GM23248 (cell line): ENCODE data around the gene PTOV1. TPM values are rescaled to one million over a fixed set of nuclear protein-coding genes. Genes with fewer than 3 reads are reported as not detected.

ENCODE experiments used
- DNase-seq: peaks from one replicate; pipeline ENCODE4 v3.0.0-alpha.2; 2015
- H2AFZ ChIP-seq: fragments of 200-600 bp; sonication (generic); 2 replicates; pipeline ENCODE4 v1.6.1; 2016; ENCODE audit warnings: antibody characterized with exemption
- H3F3A ChIP-seq: fragments of 200-600 bp; sonication (generic); 2 replicates; pipeline ENCODE4 v1.6.1; 2016; ENCODE audit warnings: mild to moderate bottlenecking, antibody characterized with exemption, mixed run types; ENCODE audit not compliant: insufficient read depth
- H3K27ac ChIP-seq: fragments of 200-600 bp; sonication (generic); 2 replicates; pipeline ENCODE4 v1.5.1; 2016; ENCODE audit warnings: mild to moderate bottlenecking
- H3K27me3 ChIP-seq: fragments of 200-600 bp; sonication (generic); replicated peaks from 2 replicates; pipeline ENCODE4 v1.6.1; 2016; ENCODE audit warnings: mild to moderate bottlenecking; ENCODE audit not compliant: insufficient read depth
- H3K36me3 ChIP-seq: fragments of 200-600 bp; sonication (generic); 2 replicates; pipeline ENCODE4 v1.6.1; 2016; ENCODE audit warnings: low read depth, mild to moderate bottlenecking
- H3K4me1 ChIP-seq: fragments of 200-600 bp; sonication (generic); 2 replicates; pipeline ENCODE4 v1.6.1; 2016; ENCODE audit warnings: mild to moderate bottlenecking; ENCODE audit not compliant: insufficient read depth
- H3K4me2 ChIP-seq: fragments of 200-600 bp; sonication (generic); one replicate; pipeline ENCODE4 v1.6.1; 2016; ENCODE audit warnings: mild to moderate bottlenecking; ENCODE audit not compliant: unreplicated experiment
- H3K4me3 ChIP-seq: fragments of 200-600 bp; sonication (generic); 2 replicates; pipeline ENCODE4 v1.5.1; 2016; ENCODE audit warnings: mild to moderate bottlenecking
- H3K79me2 ChIP-seq: fragments of 200-600 bp; sonication (generic); 2 replicates; pipeline ENCODE4 v1.6.1; 2016; ENCODE audit warnings: mild to moderate bottlenecking; ENCODE audit not compliant: insufficient read depth
- H3K9ac ChIP-seq: fragments of 200-600 bp; sonication (generic); 2 replicates; pipeline ENCODE4 v1.6.1; 2016; ENCODE audit warnings: mild to moderate bottlenecking
- H3K9me2 ChIP-seq: fragments of 200-600 bp; sonication (generic); 2 replicates; pipeline ENCODE4 v1.6.1; 2016; ENCODE audit warnings: mixed run types, mild to moderate bottlenecking, moderate library complexity; ENCODE audit not compliant: insufficient read depth
- H3K9me3 ChIP-seq: fragments of 200-600 bp; sonication (generic); one replicate; pipeline ENCODE4 v1.6.1; 2017; ENCODE audit warnings: low read depth
- H4K20me1 ChIP-seq: fragments of 200-600 bp; sonication (generic); 2 replicates; pipeline ENCODE4 v1.6.0; 2016; ENCODE audit not compliant: insufficient read depth
- EZH2 ChIP-seq: fragments of 200-600 bp; sonication (generic); IDR thresholded peaks from 2 replicates; pipeline ENCODE4 v1.6.1; 2018; ENCODE audit warnings: antibody characterized with exemption, mild to moderate bottlenecking; ENCODE audit not compliant: insufficient read depth, poor library complexity, severe bottlenecking
- EZH2phosphoT487 ChIP-seq: fragments of 200-600 bp; sonication (generic); IDR thresholded peaks from 2 replicates; pipeline ENCODE4 v1.6.1; 2018; ENCODE audit warnings: antibody characterized with exemption, moderate library complexity, mild to moderate bottlenecking, low read depth; ENCODE audit not compliant: insufficient read depth
- WGBS, 2 experiments: methylation state at CpG; one replicate each; pipeline ENCODE4 v1.1.6; 2015 to 2017; ENCODE audit warnings: low lambda C conversion rate in 2 of 2, low coverage in 1 of 2; ENCODE audit errors: missing lambda C conversion rate in 2 of 2; 5-methylcytosine and 5-hydroxymethylcytosine counted together
- in situ Hi-C: fragments of 300-500 bp; cut with MboI; formaldehyde crosslinking; loops from 2 replicates; pipeline ENCODE4 v1.15.0; 2020
- polyA plus RNA-seq: library from polyadenylated mRNA; unstranded; fragments of >200 nt; fragmentation: Nextera tagmentation; extraction: Ambion mirVana; gene quantifications from 2 replicates; pipeline ENCODE4 v1.2.1, GENCODE V29; 2016
- total RNA-seq: library from RNA; depleted of rRNA; stranded (reverse); fragments of >200 nt; shearing (Covaris generic); gene quantifications from 2 replicates; pipeline ENCODE4 v1.2.3, GENCODE V29; 2014

Gene PTOV1
- total and polyA plus RNA-seq, 2 experiments from 2014 or later = 88.0 to 88.9 TPM

DNA sequence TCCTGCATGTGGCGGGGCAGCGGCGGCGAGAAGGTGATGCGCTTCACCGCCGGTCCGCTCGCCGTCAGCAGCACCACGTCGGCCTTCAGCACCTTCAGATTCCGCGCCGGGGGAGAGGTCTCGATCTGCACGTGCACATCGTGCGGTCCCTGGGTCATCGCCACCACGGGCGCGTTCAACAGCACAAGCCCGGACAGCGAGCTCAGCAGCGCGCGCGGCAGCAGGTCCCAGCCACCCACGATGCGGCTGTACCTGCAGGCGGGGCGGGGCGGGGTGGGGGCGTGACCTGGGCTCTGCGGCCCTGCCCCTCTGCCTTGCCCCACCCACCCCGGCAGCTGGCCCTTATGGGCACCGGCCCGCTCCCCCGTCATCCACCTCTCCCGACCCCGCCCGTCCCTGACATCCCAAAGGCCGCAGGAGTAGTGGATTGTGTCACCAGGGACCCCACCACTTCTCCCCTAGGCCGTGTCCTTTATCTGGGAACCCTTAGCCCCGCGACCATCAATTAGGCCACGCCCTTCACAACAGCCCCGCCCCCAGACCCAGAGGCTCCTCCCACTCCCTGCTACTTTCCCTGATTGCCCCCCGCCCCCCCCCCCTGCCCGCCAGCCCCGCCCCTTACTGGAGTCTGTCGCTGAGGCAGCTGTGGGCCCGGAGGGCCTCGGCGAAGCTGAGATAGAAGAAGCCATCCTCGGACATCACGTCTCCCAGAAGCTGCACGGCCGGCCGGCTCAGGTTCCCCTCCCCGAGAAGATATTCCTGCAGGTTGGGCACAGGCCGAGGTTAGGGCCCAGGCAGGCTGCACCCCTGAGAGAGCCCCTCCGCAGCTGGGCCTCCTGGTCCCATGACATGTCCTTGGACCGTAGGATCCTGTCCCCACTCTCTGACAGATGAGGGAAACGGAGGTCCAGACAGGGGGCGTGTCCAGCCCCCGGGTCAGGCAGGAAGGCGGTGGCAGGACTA lies 39.7 kb downstream of the PTOV1 start:
- in situ Hi-C loops = no loop called here

GRCh38 chr19:49891393-49891792 lies 40.4 kb downstream of the PTOV1 start:
- Histone ChIP-seq H3K36me3 (no peaks in the 10 kb centered on the region), H3K27ac (no peak overlapping the region), H2AFZ (no peak overlapping the region), H3K4me3 (no peak overlapping the region), H3K27me3 (no peaks in the 10 kb centered on the region), H3K9me3 (no peaks in the 10 kb centered on the region), H3K4me1 (no peaks in the 10 kb centered on the region), H3K79me2 (no peaks in the 10 kb centered on the region), H3K4me2 (no peak overlapping the region), H4K20me1 (no peaks in the 10 kb centered on the region), H3K9me2 (no peaks in the 10 kb centered on the region), H3K9ac (no peak overlapping the region), H3F3A (no peaks in the 10 kb centered on the region)
- TF ChIP-seq EZH2phosphoT487 (no peak), EZH2 (no peak)
- DNase-seq = no peak
- 82 to 89% methylated on average over 16 to 17 of the region's 17 CpGs for WGBS, 2 experiments
- in situ Hi-C loops = no loop called here

More for the DNA sequence above, 39.7 kb downstream of the PTOV1 start:
- no peak overlapping the region for H2AFZ ChIP-seq
- H3K36me3 ChIP-seq = no peaks in the 10 kb centered on the region
- no peak overlapping the region for H3K9ac ChIP-seq
- TF ChIP-seq EZH2 (no peak), EZH2phosphoT487 (no peak)
- no peaks in the 10 kb centered on the region for H3K79me2 ChIP-seq
- no peaks in the 10 kb centered on the region for H3K4me1 ChIP-seq
- H3K27me3 ChIP-seq = no peaks in the 10 kb centered on the region
- peak; percentile 31 for DNase-seq
- H3K9me2 ChIP-seq = no peaks in the 10 kb centered on the region
- no peaks in the 10 kb centered on the region for H4K20me1 ChIP-seq
- H3K4me3 ChIP-seq = no peak overlapping the region; the same call in 1 of the 2 replicates
- no peak overlapping the region for H3K27ac ChIP-seq
- no peaks in the 10 kb centered on the region for H3K9me3 ChIP-seq
- no peak overlapping the region for H3K4me2 ChIP-seq
- no peaks in the 10 kb centered on the region for H3F3A ChIP-seq
- 16 to 19% methylated on average over 38 to 68 of the region's 69 CpGs for WGBS, 2 experiments

DNA sequence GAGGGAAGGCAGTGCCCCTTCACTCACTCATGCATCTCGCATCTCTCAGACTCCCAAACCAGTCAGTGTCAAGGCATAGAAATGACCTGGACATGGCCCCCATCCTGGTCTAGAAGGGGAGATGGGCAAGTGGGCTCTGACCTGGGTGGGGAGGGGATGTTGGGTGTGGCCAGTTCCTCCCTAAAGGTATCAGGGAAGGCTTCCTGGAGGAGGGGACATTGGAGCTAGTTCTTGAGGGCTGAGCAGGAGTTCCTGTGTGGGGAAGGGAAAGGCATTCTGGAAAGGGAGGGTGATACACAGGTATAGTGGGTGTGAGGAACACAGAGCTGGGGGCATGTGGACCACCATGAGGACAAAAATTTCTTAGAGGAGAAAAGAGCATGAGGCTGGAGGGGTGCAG lies 41.8 kb downstream of the PTOV1 start:
- Histone ChIP-seq H3K4me3 (no peak overlapping the region), H3F3A (no peaks in the 10 kb centered on the region), H2AFZ (no peak overlapping the region), H3K79me2 (no peaks in the 10 kb centered on the region), H3K9me2 (no peaks in the 10 kb centered on the region), H3K36me3 (no peaks in the 10 kb centered on the region), H3K4me2 (no peak overlapping the region), H3K4me1 (peaks cover 4% of the 10 kb centered on the region; the same call in 1 of the 2 replicates), H3K27ac (no peak overlapping the region), H3K9me3 (no peaks in the 10 kb centered on the region), H3K27me3 (no peaks in the 10 kb centered on the region), H3K9ac (no peak overlapping the region), H4K20me1 (no peaks in the 10 kb centered on the region)
- 44 to 68% methylated on average over 1 of the region's 1 CpG for WGBS, 2 experiments
- DNase-seq = no peak
- no peak for TF ChIP-seq EZH2
- TF ChIP-seq EZH2phosphoT487 = no peak
- in situ Hi-C loops = no loop called here

DNA sequence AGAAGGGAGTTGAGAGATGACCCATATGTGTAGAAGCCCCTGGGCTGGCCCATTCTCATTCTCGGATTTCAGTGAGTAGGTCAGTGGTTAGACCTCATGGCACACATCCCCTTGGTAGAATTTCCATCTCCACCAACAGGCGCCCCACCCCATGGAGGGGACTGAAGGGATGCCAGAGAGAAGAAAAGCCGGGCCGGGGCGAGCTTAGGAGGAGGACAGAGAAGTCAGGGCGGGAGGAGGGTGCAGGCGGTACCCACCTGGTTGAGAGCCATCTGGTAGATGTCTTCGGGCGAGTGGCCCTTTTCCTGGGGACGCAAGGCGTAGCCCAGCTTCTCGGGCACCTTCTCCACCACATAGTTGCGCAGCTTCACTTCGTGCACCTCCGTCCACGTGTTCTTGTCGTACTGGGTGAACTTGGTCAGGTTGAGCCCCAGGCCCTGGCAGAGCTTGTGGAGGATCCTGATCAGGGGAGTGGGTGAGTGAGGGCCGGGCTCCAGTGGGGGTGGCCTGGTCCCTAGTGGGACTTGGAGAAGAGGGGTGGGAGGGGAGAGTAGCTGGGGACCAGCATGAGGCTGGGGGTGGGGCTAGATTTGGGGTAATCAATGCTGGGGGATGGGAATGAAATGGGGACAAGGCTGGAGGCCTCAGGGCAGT lies 43.2 kb downstream of the PTOV1 start:
- Histone ChIP-seq H3K27me3 (no peaks in the 10 kb centered on the region), H3K36me3 (no peaks in the 10 kb centered on the region), H3K9me2 (no peaks in the 10 kb centered on the region), H3K9me3 (no peaks in the 10 kb centered on the region), H3K27ac (no peak overlapping the region), H3K79me2 (no peaks in the 10 kb centered on the region), H3K4me3 (no peak overlapping the region), H3K4me2 (no peak overlapping the region), H3K9ac (no peak overlapping the region), H3F3A (no peaks in the 10 kb centered on the region), H3K4me1 (peaks cover 8% of the 10 kb centered on the region), H4K20me1 (no peaks in the 10 kb centered on the region), H2AFZ (no peak overlapping the region)
- DNase-seq = no peak
- no peak for TF ChIP-seq EZH2
- no peak for TF ChIP-seq EZH2phosphoT487
- in situ Hi-C loops = no loop called here
- WGBS, 2 experiments = 89 to 91% methylated on average over 16 to 18 of the region's 18 CpGs
